ENCODE results near the gene RIN3. TPM values are rescaled to one million over a fixed set of nuclear protein-coding genes. Genes with fewer than 3 reads are reported as not detected.

The RIN3 gene
- total and polyA plus RNA-seq, 2 of the 4 experiments (the other 2 are of a cell fraction): 2.5 to 11.1 TPM

- in situ Hi-C loops (cut with MboI; ENCODE audit: low sequenced_read_pairs): no loop called here
- POLR2A ChIA-PET (ENCODE audit: unreplicated experiment): no interaction called here
These were observed 3.5 kb downstream of the RIN3 start for GRCh38 chr14:92516966-92517506.

More at GRCh38 chr14:92516966-92517506, 3.5 kb downstream of the RIN3 start:
- H3K14ac ChIP-seq (replicated peaks; ENCODE audit: low read depth, low read length): no peak overlapping the region
- H3K9ac ChIP-seq (ENCODE audit: low read depth, low read length): no peak overlapping the region
- H3K4ac ChIP-seq (ENCODE audit: low read depth, low read length): peak overlapping the region; percentile 5; the same call in 1 of the 2 replicates
- no peak overlapping the region for H3K56ac ChIP-seq (ENCODE audit: extremely low read depth, insufficient read depth, low read length)
- no peak overlapping the region for H2BK15ac ChIP-seq (ENCODE audit: low read depth, low read length)
- H2AK5ac ChIP-seq (ENCODE audit: low read depth, low read length): no peak overlapping the region
- H2AFZ ChIP-seq (replicated peaks; ENCODE audit: low read length, poor library complexity): no peak overlapping the region
- no TSS peak for BruUV-seq (replicated peaks)
- no peaks in the 10 kb centered on the region for H3K36me3 ChIP-seq (ENCODE audit: control insufficient read depth, insufficient read depth, low read length)
- no peak for ATAC-seq (ENCODE audit: low read depth)
- DNase-seq: no peak
- H3K79me1 ChIP-seq (ENCODE audit: low read depth in 1 of 2, low read length in 2 of 2): peaks cover 34 to 86% of the 10 kb centered on the region in 2 experiments
- dilution Hi-C loops (cut with HindIII; ENCODE audit: low sequenced_read_pairs, unreplicated experiment) (no loop called here), intact Hi-C loops (cut with micrococcal nuclease) (loop anchor here (10.0 kb wide), 1 partner anchor 128 kb away; no protein-coding TSS in a partner anchor)
- no peaks in the 10 kb centered on the region for H3K27me3 ChIP-seq (ENCODE audit: control insufficient read depth, insufficient read depth, low read length)
- H3K4me3 ChIP-seq (ENCODE audit: insufficient read depth, low read depth, low read length): no peak overlapping the region
- H2BK120ac ChIP-seq (ENCODE audit: low read depth, low read length): no peak overlapping the region
- WGBS, 2 experiments (ENCODE audit: extremely low coverage in 2 of 2, insufficient read length in 1 of 2): 100% methylated on average over 1 of the region's 5 CpGs; no CpG with 5 or more reads in 1 of the 2 experiments
- no peak overlapping the region for H2AK9ac ChIP-seq (replicated peaks; ENCODE audit: low read depth, low read length, poor library complexity)
- no peak overlapping the region for H3K23ac ChIP-seq (ENCODE audit: low read depth, low read length)
- H3K9me3 ChIP-seq (ENCODE audit: control insufficient read depth, insufficient read depth, low read length): no peaks in the 10 kb centered on the region
- no peak overlapping the region for H4K5ac ChIP-seq (ENCODE audit: low read depth, low read length)
- no peak overlapping the region for H4K8ac ChIP-seq (ENCODE audit: low read depth in 2 of 2, low read length in 2 of 2)
- peaks cover 18% of the 10 kb centered on the region for H4K20me1 ChIP-seq (ENCODE audit: insufficient read depth, low read length)
- H3K4me1 ChIP-seq (ENCODE audit: control insufficient read depth, insufficient read depth, low read length): peaks cover 7% of the 10 kb centered on the region; the same call in 1 of the 2 replicates
- no peak overlapping the region for H3K27ac ChIP-seq (ENCODE audit: insufficient read depth, low read length)
- no peak overlapping the region for H2BK5ac ChIP-seq (ENCODE audit: low read depth, low read length, poor library complexity, severe bottlenecking)
- H3K4me2 ChIP-seq (ENCODE audit: low read depth, low read length): no peak overlapping the region
- CTCF ChIA-PET: no interaction called here
- no peak overlapping the region for H2BK20ac ChIP-seq (ENCODE audit: low read depth, low read length)
- no peak overlapping the region for H4K91ac ChIP-seq (ENCODE audit: insufficient read depth, low read depth, low read length)
- no peak for TF ChIP-seq NFE2L2 (IDR thresholded peaks at IDR 0.05; ENCODE audit: low read depth, low read length)
- no peak for TF ChIP-seq CHD1 (IDR thresholded peaks at IDR 0.05; ENCODE audit: low read depth, low read length)
- TF ChIP-seq CTCF (conservative IDR thresholded peaks at IDR 0.05; ENCODE audit: low read depth, low read length): no peak
- TF ChIP-seq RAD21 (IDR thresholded peaks at IDR 0.05; ENCODE audit: low read length): no peak
- TF ChIP-seq MAFK (IDR thresholded peaks at IDR 0.05; ENCODE audit: low read depth, low read length): no peak
- no peak for TF ChIP-seq RFX5 (IDR thresholded peaks at IDR 0.05; ENCODE audit: low read depth, low read length)
- no peak for TF ChIP-seq MAZ (IDR thresholded peaks at IDR 0.05; ENCODE audit: borderline replicate concordance, low read depth, low read length)
- TF ChIP-seq RCOR1 (IDR thresholded peaks at IDR 0.05; ENCODE audit: insufficient replicate concordance, low read length): no peak
- TF ChIP-seq BHLHE40 (IDR thresholded peaks at IDR 0.05; ENCODE audit: low read depth, low read length): no peak
- TF ChIP-seq MXI1 (IDR thresholded peaks at IDR 0.05; ENCODE audit: borderline replicate concordance, low read depth, low read length): no peak
- TF ChIP-seq SMC3 (IDR thresholded peaks at IDR 0.05; ENCODE audit: low read depth, low read length): no peak
- TF ChIP-seq FOS (IDR thresholded peaks at IDR 0.05; ENCODE audit: low read depth, low read length): no peak
- H3K9me1 ChIP-seq (ENCODE audit: insufficient read depth, low read length): peaks cover 8% of the 10 kb centered on the region; the same call in 1 of the 2 replicates
- no peak overlapping the region for H3K18ac ChIP-seq (ENCODE audit: low read depth, low read length)
